Neural progenitor cell (in vitro differentiated cells): Measurements from ENCODE around the gene PCDHA6.

Experiments used
- CTCF ChIP-seq: fragments of 200-600 bp; sonication (generic); IDR thresholded peaks from 2 replicates; pipeline ENCODE4 v1.5.1; 2017; ENCODE audit warnings: antibody characterized with exemption, mild to moderate bottlenecking
- EZH2 ChIP-seq: fragments of 200-600 bp; sonication (generic); IDR thresholded peaks from 2 replicates; pipeline ENCODE4 v1.6.1; 2017; ENCODE audit warnings: antibody characterized with exemption, mild to moderate bottlenecking, moderate library complexity
- EZH2phosphoT487 ChIP-seq: fragments of 200-600 bp; sonication (generic); IDR thresholded peaks from 2 replicates; pipeline ENCODE4 v1.6.1; 2017; ENCODE audit warnings: antibody characterized with exemption

- TF ChIP-seq CTCF (no peak), EZH2phosphoT487 (no peak), EZH2 (no peak)
Measured at GRCh38 chr5:140823475-140823874, 4.3 kb upstream of the PCDHA6 start.
